ENCODE data around the gene OR52E5.

The OR52E5 gene

DNA sequence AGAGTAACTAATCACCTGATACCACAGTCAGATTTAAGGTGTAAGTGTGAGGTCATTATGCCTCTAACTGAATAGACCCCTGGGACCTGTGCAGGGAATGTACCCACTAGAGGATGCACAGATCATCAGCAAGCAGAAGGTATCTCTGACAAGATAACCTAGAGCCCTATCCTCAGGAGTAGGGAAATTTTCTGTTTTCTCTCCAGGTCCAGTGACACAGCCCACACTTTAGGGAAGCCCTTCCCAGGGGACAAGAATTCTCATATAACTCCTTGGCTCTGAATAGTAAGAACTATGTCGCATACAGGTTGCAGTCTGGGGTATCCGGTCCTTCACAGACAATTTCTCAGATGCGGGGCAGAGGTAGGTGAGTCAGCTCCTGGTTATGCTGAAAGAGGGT lies at the start of gene OR52E5:
Gene OR52E5 (plus strand): TSS at position 301 of the 400 bp plus-strand sequence. CDS start 7,569 bp downstream, outside the sequence.
- H3K4me3 ChIP-seq (ENCODE audit: low read depth, low read length) = no peak within 1 kb of the TSS

DNA sequence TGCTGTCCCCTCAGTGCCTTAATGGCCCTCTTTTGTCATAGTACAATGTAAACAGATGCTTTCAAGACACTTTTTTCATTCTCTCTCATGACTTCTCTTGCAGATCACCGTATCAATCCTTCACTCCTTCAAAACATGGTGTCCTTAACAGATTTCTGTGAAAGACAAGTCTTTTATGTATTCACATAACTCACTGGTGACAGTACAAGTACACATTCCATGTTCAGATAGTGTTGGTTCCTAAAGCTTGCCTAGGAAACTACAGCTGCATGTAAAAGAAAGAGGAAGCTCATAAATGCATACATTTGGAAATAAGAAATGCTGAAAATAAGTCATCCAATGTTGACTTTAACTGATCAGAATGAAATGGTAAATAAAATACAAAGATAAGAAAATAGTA lies 46.3 kb upstream of the OR52E5 start:
- no peak overlapping the region for H3K4me3 ChIP-seq (ENCODE audit: low read depth, low read length)

DNA sequence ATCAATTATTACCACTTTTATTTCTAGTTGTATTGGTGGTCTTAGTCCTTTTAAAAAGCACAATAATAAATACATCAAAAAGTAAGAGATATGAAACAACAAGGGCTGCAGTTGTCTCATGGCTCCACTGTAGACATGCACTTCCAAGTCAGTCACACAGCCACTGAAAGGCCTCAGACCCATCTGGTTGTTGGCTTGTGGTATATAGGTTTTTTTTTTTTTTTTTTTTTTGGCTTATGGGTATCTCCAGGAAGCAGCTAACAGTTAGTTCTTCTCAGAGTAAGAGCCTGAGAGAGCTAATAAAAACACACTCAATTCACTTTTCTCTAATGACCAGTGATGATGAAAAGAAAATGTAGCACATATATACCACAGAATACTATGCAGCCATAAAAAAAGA lies 45.3 kb upstream of the OR52E5 start:
- H3K4me3 ChIP-seq (ENCODE audit: low read depth, low read length) = no peak overlapping the region

DNA sequence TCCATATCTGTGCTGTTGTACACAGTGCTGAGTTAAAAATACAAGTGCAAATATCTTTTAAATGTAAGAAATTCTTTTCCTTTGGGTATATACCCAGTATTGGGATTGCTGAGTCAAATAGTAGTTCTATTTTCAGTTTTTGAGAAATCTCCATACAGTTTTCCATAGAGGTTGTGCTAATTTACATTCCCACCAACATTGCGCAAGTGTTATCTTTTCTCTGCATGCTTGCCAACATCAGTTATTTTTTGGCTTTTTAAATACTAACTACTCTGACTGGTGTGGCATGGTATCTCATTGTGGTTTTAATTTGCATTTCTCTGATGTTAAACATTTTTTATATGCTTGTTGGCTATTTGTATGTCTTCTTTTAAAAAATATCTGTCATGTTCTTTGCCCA lies 42.0 kb upstream of the OR52E5 start:
- no peak overlapping the region for H3K4me3 ChIP-seq (ENCODE audit: low read depth, low read length)

DNA sequence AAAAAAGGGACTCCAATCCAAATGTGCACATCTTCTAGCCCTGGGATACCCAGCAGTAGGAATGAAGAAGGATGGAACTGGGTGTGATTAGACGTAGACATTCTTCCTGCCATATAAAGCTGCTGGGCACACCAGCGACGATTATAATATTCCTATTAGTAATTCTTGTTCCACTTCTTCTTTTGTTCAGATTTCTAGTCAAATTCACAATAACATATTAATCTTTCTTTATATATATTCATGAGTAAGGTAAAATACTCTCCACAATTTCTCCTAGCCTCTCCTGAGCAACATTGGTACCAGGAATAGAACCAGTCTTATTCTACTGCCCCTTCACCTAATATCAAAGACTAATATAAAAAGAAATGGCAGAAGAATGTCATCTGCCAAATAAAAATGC lies 35.4 kb upstream of the OR52E5 start, which contains the start of gene OR52E8:
Gene OR52E8 (minus strand): TSS at position 101 of the 400 bp plus-strand sequence. CDS start 0 bp downstream, at position 101.
- H3K4me3 ChIP-seq (ENCODE audit: low read depth, low read length) = no peak within 1 kb of the TSS

DNA sequence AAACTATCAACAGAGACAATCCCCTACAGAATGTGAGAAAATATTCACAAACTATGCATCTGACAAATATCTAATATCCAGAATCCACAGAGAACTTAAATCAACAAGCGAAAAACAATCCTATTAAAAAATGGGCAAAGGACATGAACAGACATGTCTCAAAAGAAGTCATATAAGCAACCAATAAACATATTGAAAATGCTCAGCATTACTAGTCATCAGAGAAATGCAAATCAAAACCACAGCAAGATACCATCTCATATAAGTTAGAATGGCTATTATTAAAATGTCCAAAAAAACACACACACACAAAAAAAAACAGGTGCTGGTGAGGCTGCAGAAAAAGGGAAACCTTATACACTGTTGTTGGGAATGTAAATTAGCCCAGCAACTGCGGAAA lies 27.2 kb upstream of the OR52E5 start:
- H3K4me3 ChIP-seq (ENCODE audit: low read depth, low read length) = no peak overlapping the region

DNA sequence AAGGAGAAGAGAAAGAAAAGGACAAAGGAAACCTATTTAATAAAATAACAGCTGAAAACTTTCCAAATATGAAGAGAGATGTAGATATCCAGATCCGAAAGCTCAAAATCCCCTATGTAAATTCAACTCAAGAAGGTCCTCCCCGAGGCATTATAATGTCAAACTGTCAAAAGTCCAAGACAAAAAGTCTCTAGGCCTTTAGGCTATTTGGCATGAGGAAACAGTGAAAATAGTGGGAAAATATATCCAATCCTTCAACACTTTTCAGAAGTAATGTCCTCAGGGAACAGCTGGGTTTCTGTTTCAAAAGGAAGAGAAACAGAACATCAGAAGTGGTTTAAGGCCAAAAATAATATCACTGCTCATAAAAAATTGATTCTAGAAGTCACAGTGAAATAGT lies 14.4 kb upstream of the OR52E5 start:
- H3K4me3 ChIP-seq (ENCODE audit: low read depth, low read length) = no peak overlapping the region

DNA sequence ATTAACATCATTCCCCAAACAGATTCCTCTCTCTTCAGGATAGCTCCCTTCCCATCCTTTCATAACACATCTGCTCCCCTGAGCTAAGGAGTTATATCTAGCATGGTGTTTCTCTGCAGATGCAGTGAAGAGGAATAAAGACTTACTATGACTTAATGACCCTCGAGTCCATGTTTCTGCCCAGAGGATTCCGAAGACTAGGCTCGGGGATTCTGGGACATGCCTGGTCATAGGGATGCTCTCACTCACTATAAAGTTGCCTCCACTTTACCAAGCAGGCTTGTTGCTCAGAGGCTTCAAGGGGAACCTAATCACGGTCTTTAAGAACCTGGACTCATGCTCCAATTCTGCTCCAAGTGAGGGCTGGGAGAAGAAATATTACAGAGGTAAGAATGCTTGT lies 12.7 kb upstream of the OR52E5 start, which contains the start of gene OR52E4:
Gene OR52E4 (plus strand): TSS at position 301 of the 400 bp plus-strand sequence. CDS start 3,664 bp downstream, outside the sequence.
- H3K4me3 ChIP-seq (ENCODE audit: low read depth, low read length) = no peak within 1 kb of the TSS

DNA sequence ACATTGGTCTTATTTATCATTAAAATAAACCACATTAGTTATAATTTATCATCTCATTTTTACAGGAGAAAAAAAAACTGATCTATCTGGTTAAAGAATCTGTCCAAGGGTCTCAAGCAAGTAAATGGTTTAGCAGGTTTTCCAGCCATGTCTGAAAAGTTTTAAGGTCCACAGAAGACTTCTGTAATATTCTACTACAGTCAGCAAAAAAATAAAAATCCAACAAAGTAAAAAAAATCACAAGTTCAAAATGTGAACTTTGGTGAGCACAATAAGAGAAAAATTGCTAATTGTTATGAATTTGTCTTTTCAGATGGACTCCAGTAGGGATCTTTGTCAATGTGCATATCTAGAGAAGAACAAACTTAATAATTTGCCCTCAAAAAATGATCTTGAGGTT lies 11.3 kb upstream of the OR52E5 start:
- H3K4me3 ChIP-seq (ENCODE audit: low read depth, low read length) = no peak overlapping the region

DNA sequence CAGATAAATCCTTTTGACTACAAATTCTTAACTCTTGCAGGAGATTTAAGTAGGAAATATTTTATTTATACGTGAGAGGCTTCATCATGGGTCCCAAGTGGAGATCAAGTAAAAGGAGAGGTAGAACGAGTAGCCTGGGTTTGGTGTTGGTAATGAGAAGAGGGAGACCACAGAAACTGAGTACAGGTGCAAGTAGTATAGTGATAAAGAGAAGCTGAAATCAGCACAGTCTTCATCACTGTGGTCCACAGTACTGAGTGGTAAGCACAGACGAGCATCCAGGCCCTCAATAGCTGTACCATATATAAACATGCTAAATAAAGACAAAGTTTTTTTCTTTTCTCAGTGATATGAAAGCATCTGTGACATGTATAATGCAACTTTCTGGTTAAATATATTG lies 5.8 kb upstream of the OR52E5 start:
- no peak overlapping the region for H3K4me3 ChIP-seq (ENCODE audit: low read depth, low read length)

DNA sequence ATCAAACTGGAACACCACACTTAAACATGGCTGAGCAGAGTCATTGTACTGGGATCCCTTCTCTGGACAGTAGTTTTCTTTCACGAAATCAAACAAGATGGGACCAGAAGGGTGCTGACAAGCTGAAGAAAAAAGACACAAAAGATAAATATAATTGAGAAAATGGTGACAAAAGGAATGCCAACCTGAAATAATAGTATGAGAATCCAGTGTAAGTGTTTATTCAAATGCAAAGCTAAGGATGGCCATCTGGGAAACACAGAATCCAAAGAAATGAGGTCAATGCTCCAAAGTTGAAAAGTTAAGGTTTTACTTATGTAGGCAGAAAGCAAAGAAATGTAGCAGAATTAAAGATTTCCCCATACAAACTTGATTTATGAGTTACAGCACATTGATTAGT lies 5.3 kb upstream of the OR52E5 start:
- H3K4me3 ChIP-seq (ENCODE audit: low read depth, low read length) = no peak overlapping the region

DNA sequence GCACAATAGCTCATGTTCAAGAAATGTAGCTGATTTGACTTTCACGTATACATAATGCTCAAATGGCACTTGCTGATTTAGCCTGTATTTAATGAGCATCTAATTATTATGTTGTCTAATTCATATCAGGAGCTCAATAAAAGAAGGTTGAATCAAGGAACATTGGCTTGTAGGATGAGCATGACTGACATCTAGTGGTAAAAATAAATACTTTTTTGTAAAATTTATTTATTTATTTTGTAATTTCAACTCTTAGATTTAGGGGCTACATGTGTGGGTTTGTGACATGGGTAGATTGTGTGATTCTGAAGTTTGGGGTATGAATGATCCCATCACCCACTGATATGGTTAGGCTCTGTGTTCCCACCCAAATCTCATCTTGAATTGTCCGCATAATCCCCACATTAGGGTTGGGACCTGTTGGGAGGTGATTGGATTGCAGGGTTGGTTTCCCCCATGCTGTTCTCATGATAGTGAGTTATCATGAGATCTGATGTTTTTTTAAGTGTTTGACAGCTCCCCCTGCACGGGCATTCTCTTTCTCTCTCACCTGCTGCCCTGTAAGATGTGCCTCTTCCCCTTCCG lies 1.7 kb upstream of the OR52E5 start:
- H3K4me3 ChIP-seq (ENCODE audit: low read depth, low read length) = no peak overlapping the region

DNA sequence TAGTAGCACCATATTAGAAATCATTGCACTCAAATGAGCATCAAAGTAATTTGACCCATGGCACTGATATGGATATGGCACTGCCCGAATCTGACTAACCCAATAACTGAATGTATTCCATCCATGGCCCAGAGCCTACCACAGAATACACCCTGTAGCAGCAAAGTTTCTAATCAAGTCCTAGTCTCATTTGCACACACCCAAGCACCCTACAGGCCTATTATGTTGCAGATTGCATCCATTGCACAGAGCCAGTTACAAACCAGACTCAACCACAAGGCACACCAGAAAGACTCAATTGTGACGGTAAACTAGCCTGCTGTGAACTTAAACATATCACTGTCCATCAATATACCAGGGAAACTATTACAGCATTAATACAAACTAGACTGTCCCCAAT lies 6.5 kb downstream of the OR52E5 start:
- no peak overlapping the region for H3K4me3 ChIP-seq (ENCODE audit: low read depth, low read length)

DNA sequence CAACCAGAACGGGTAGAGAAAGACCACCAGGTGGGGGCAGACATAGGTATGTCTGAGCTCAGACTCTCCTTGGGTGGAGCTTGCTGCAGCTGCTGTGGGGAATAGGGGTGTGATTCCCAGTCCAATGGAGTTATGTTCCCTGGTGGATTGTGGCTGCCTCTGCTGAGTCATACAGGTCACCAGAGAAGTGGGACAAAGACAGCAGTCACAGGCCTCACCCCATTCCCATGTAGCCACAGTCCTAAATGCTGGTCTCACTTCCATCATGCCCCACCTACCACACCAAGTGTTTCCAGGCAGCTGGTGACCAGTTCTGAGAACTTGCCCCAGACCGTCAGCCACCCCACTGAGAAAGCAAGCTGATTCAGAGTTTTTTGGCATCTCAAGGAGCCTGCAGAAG lies 17.5 kb downstream of the OR52E5 start:
- H3K4me3 ChIP-seq (ENCODE audit: low read depth, low read length) = no peak overlapping the region

DNA sequence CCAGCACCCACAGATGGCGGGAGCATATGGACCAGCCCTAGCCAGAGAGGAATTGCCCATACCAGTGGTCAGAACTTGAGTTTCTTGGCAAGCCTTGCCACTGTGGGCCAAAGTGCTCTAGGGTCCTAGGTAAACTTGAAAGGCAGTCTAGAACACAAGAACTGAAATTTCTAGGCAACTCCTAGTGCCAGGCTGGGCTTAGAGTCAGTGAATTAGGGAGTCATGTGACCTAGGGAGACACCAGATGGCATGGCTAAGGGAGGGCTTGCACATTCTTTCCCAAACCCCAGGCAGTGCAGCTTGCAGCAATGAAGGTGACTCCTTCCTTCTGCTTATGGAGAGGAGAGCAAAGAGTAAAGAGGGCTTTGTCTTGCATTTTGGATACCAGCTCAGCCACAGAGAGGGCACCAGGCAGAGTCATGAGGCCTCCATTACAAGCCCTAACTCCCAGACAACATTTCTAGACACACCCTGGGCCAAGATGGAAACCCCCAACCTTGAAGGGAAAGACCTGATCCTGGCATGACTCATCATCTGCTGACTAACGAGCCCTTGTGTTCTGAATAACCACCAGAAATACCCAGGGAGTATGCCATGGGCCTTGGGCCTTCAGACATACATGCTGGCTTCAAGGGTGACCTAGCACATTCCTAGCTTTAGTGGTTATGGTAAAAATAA lies 29.9 kb downstream of the OR52E5 start:
- no peak overlapping the region for H3K4me3 ChIP-seq (ENCODE audit: low read depth, low read length)

DNA sequence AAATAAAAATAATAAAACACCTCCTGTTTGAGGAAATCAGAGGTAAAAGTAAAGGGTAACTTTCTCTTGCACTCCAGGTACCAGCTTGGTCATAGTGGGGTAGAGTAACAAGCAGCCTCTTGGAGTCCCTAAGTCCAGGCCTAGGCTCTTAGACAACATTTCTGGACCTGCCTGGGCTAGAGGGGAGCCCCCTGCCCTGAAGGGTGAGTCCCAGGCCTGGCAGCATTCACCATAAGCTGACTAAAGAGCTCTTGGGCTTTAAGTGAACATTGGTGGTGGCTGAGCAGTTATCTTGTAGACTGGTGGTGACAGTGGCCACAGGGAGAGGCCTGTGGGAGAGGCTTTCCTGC lies 30.4 kb downstream of the OR52E5 start:
- H3K4me3 ChIP-seq (ENCODE audit: low read depth, low read length) = no peak overlapping the region

DNA sequence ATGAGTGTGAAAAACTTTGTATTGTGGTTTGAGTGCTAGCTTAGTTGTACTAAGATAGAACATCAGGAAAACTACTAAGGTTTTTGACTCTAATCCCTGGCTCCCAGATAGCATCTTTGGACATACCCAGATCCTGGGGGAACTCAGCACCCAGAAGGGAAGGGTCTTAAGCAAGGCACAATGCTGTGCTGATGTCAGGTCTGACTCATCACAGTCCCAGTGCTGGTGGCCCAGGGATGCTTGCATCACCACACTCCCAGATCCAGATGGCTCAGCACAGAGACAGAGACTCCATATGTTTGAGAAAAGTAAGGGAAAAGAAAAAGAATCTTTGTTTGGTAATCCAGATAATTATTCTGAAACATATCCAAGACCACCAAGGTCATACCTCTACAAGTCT lies 30.8 kb downstream of the OR52E5 start:
- H3K4me3 ChIP-seq (ENCODE audit: low read depth, low read length) = no peak overlapping the region

DNA sequence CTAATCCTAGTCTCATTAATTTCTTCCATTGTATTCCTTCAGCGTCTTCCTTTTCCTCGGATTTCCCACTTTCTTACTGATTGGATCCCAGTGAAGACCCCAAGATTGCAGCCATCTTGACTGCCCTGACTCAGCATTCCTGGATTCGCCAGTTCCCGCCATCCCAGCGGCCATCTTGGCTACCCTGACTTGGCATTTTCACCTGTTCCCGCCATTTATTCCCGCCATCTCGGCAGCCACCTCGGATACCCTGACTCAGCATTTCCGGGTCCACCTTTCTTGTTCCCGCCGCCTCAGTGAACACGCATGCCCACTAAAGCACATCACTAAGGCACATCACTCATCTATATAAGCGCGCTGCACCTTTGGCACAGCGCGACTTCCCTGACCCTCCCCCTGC lies 35.3 kb downstream of the OR52E5 start:
- H3K4me3 ChIP-seq (ENCODE audit: low read depth, low read length) = no peak overlapping the region

DNA sequence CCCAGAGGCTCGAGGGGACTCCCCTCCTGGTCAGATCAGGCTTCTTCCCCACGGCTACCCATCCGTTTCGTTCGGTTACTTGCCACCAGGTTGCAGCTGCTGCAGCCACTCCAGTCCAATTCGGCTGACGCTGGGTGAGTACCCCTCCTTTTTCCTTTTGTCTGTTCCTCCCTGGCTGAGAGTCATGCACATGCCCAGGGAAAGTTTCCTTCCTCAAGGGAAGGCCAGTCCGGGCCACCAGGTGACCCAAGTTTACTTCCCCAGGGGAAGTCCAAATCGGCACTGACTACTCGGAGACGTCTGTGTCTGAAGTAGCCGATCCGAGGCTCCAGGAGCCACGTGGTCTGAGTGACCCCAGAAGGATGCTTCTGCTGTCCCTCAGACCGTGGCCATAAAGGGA lies 35.8 kb downstream of the OR52E5 start:
- H3K4me3 ChIP-seq (ENCODE audit: low read depth, low read length) = no peak overlapping the region

DNA sequence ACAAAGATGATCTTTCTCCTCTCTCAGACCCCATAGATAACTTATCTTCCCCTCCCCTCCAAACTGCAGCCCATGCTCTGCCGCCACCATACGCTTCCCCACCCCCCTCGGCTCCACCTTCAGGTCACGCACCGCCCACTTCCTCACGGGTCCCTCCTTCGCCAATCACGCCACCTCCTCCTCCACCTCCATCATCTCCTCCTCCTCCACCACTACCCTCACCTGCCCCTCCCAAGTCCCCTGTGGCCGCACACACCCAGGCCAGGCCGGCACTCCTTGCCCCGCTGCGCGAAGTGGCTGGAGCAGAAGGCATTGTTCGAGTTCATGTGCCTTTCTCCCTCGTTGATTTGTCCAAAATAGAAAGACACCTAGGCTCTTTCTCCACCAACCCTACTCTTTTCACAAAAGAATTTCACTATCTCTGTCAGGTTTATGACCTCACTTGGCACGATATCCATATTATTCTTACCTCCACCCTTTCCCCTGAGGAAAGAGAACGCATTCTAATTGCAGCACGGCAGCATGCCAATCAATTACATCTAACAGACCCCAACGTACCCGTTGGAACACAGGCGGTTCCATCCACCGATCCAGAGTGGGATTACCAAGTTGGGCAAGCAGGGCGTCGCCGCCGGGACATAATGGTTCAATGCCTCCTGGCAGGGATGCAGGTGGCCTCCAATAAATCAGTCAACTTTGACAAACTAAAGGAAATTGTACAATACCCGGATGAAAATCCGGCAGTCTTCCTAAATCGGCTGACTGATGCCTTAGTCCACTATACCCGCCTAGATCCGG lies 36.8 kb downstream of the OR52E5 start:
- no peak overlapping the region for H3K4me3 ChIP-seq (ENCODE audit: low read depth, low read length)

DNA sequence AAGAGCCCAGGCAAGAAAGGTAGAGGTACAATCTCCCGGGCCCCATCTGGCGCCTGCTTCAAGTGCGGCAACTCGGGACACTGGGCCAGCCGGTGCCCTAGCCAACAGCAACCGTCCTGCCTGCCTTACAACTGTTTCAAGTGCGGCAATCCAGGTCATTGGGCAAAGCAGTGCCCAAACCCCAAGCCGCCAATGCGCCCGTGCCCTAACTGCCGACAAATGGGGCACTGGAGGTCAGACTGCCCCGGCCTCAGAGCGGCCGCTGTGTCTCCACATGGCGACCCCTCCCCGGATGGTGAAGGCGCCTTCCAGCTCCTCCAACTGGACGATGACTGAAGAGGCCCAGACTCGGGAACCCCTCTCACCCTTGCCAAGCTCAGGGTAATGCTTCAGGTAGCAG lies 37.6 kb downstream of the OR52E5 start:
- no peak overlapping the region for H3K4me3 ChIP-seq (ENCODE audit: low read depth, low read length)

DNA sequence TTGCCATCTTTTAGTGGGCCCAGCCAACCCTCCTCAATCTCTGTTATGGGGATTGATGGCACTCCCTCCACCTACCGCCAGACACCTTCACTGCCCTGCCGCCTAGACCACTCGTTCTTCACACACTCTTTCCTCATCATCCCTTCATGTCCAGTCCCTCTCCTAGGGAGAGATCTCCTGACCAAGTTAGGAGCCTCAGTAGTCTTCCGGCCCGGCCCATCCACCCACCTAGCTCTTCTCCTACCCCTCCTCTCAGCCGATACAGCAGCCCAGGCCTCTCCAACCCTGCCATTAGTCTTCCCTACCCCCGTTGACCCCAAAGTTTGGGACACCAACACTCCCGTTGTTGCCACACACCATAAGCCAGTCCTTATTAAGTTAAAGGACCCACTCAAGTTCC lies 38.1 kb downstream of the OR52E5 start:
- H3K4me3 ChIP-seq (ENCODE audit: low read depth, low read length) = no peak overlapping the region

Measured in iPS-11a (cell line).